K562 (cell line): Measurements from ENCODE around the gene SUFU. TPM values are rescaled to one million over a fixed set of nuclear protein-coding genes. Genes with fewer than 3 reads are reported as not detected.

Experiments
- ATAC-seq: fragments of 200-7000 bp; cut with Tn5 transposase; 3 replicates; pipeline ENCODE4 v1.9.1; 2020; ENCODE audit warnings: moderate library complexity
- BruUV-seq: library from RNA; stranded (reverse); fragments of 400-500 nt; replicated peaks from 2 replicates; lab custom pipeline; 2021; lab: Mats Ljungman, UMichigan
- CTCF ChIA-PET: fragments of 300-600 bp; formaldehyde crosslinking; extraction: SDS; loops from one replicate; lab custom pipeline; 2021; ENCODE audit warnings: low intra/inter-chr PET ratio; lab: Yijun Ruan, JAX
- POLR2A ChIA-PET: fragments of 300-600, 350-650 bp; sonication (Branson Sonifier 250); formaldehyde crosslinking; extraction: SDS; loops from one replicate; lab custom pipeline; 2021; ENCODE audit warnings: antibody characterized with exemption, inconsistent platforms; lab: Yijun Ruan, JAX
- DNase-seq, 4 experiments: peaks; one replicate each; pipeline versions ENCODE4 v3.0.0 to v3.0.0-alpha.2; 2011 to 2018; ENCODE audit warnings: low spot score in 3 of 4, mixed read lengths in 3 of 4; ENCODE audit errors: extremely low read depth in 1 of 4
- FAIRE-seq: peaks from 2 replicates; lab custom pipeline; 2011; peaks lifted over from hg19 to GRCh38; lab: Jason Lieb, UNC
- H2AFZ ChIP-seq: 2 replicates; pipeline ENCODE4 v1.6.0; 2011; ENCODE audit warnings: low read depth, low read length, control low read depth, inconsistent platforms
- H3K27ac ChIP-seq: fragments of 200-600 bp; 3 replicates; pipeline ENCODE4 v1.8.0; 2011; ENCODE audit warnings: low read depth, mild to moderate bottlenecking, control low read depth, inconsistent platforms, low read length, moderate library complexity, mixed read lengths; ENCODE audit errors: extremely low read depth
- H3K27me3 ChIP-seq, 2 experiments: fragments of 300-600 bp in 1 of 2; 2 replicates in 1 of 2; 3 replicates in 1 of 2; pipeline versions ENCODE4 v1.6.0 to v1.8.0; 2011; ENCODE audit warnings: inconsistent platforms in 2 of 2, low read length in 2 of 2, mild to moderate bottlenecking in 1 of 2, mixed read lengths in 1 of 2, moderate library complexity in 1 of 2; ENCODE audit not compliant: control insufficient read depth in 2 of 2, insufficient read depth in 2 of 2
- H3K36me3 ChIP-seq: fragments of 300-600 bp; 3 replicates; pipeline ENCODE4 v1.8.0; 2011; ENCODE audit warnings: mild to moderate bottlenecking, low read length, inconsistent platforms; ENCODE audit not compliant: control insufficient read depth, insufficient read depth
- H3K4me1 ChIP-seq, 2 experiments: fragments of 200-600 bp in 1 of 2; replicated peaks in 1 of 2; 2 replicates in 1 of 2; 3 replicates in 1 of 2; pipeline versions ENCODE4 v1.5.1 to v1.8.0; 2011; ENCODE audit warnings: inconsistent platforms in 2 of 2, low read length in 2 of 2, mild to moderate bottlenecking in 1 of 2, mixed read lengths in 1 of 2, moderate library complexity in 1 of 2; ENCODE audit not compliant: control insufficient read depth in 2 of 2, insufficient read depth in 2 of 2
- H3K4me2 ChIP-seq: 2 replicates; pipeline ENCODE4 v1.6.1; 2011; ENCODE audit warnings: low read length, control low read depth, inconsistent platforms, mixed read lengths; ENCODE audit not compliant: insufficient read depth
- H3K4me3 ChIP-seq: fragments of 200-600 bp; sonication (generic), shearing (Covaris generic); 2 replicates; pipeline ENCODE4 v1.5.1; 2016; ENCODE audit warnings: control low read depth, inconsistent platforms
- H3K79me2 ChIP-seq: fragments of 200-600 bp; 3 replicates; pipeline ENCODE4 v1.8.0; 2011; ENCODE audit warnings: low read length, inconsistent platforms; ENCODE audit not compliant: control insufficient read depth, insufficient read depth
- H3K9ac ChIP-seq, 2 experiments: 2 replicates each; pipeline versions ENCODE4 v1.6.0 to v1.6.1; 2011; ENCODE audit warnings: low read depth in 2 of 2, low read length in 2 of 2, control low read depth in 1 of 2, inconsistent platforms in 1 of 2, mild to moderate bottlenecking in 1 of 2, mixed read lengths in 1 of 2; ENCODE audit not compliant: insufficient read depth in 1 of 2
- H3K9me1 ChIP-seq: one replicate; pipeline ENCODE4 v1.6.0; 2011; ENCODE audit warnings: inconsistent platforms, mild to moderate bottlenecking, low read length, moderate library complexity; ENCODE audit not compliant: control insufficient read depth, insufficient read depth
- H3K9me3 ChIP-seq: replicated peaks from 2 replicates; pipeline ENCODE4 v1.5.1; 2011; ENCODE audit warnings: low read depth, low read length, inconsistent platforms; ENCODE audit not compliant: control insufficient read depth, insufficient read depth
- H4K20me1 ChIP-seq: replicated peaks from 2 replicates; pipeline ENCODE4 v1.6.1; 2011; ENCODE audit warnings: low read length, inconsistent platforms, mixed read lengths; ENCODE audit not compliant: control insufficient read depth, insufficient read depth
- BHLHE40 ChIP-seq: IDR thresholded peaks from 2 replicates; pipeline ENCODE4 v1.6.1; 2011; ENCODE audit warnings: low read length, improper control_type of control experiment
- MAFG ChIP-seq: fragments of 450-650 bp; conservative IDR thresholded peaks from 2 replicates; pipeline ENCODE4 v1.6.1; 2016; ENCODE audit warnings: missing genetic modification characterization, missing compliant biosample characterization
- NBN ChIP-seq: fragments of 450-650 bp; IDR thresholded peaks from 2 replicates; pipeline ENCODE4 v1.6.1; 2016; ENCODE audit warnings: low read depth, mild to moderate bottlenecking
- NFIX ChIP-seq: fragments of 250-450 bp; sonication (Bioruptor Pico); IDR thresholded peaks from 2 replicates; pipeline ENCODE4 v1.4.0; 2020; ENCODE audit warnings: low read depth, mild to moderate bottlenecking, moderate library complexity
- NR2F6 ChIP-seq: fragments of 450-650 bp; formaldehyde crosslinking; IDR thresholded peaks from 2 replicates; pipeline ENCODE4 v1.4.0; 2020; ENCODE audit warnings: mild to moderate bottlenecking
- PURB ChIP-seq: sonication (generic); formaldehyde crosslinking; IDR thresholded peaks from 2 replicates; pipeline ENCODE4 v1.9.0; 2021; ENCODE audit warnings: low read depth, mild to moderate bottlenecking, missing genetic modification reagents
- RBM39 ChIP-seq: fragments of 200-400 bp; formaldehyde crosslinking; optimal IDR thresholded peaks from 2 replicates; pipeline ENCODE3; 2018; ENCODE audit warnings: low read depth, low read length
- SMC3 ChIP-seq: conservative IDR thresholded peaks from 2 replicates; pipeline ENCODE4 v1.6.1; 2011; ENCODE audit warnings: low read depth, low read length, improper control_type of control experiment; ENCODE audit not compliant: insufficient read depth
- ZEB2 ChIP-seq: fragments of 450-650 bp; IDR thresholded peaks from 2 replicates; pipeline ENCODE4 v1.6.1; 2016
- ZKSCAN1 ChIP-seq: fragments of 150-350 bp; IDR thresholded peaks from 2 replicates; pipeline ENCODE4 v1.6.1; 2016; ENCODE audit warnings: low read depth, low read length
- ZNF311 ChIP-seq: fragments of 250-450 bp; sonication (Bioruptor Pico); IDR thresholded peaks from 2 replicates; pipeline ENCODE4 v1.4.0; 2020; ENCODE audit warnings: mild to moderate bottlenecking, moderate library complexity
- ZSCAN32 ChIP-seq: fragments of 450-650 bp; formaldehyde crosslinking; IDR thresholded peaks from 2 replicates; pipeline ENCODE4 v1.4.0; 2020; ENCODE audit warnings: mild to moderate bottlenecking, moderate library complexity
- WGBS: fragments of 100-300 bp; shearing (Covaris generic); methylation state at CpG from one replicate; pipeline ENCODE4 v1.1.6; 2016; ENCODE audit warnings: low coverage, mixed read lengths; ENCODE audit not compliant: insufficient coverage; ENCODE audit errors: missing lambda C conversion rate; 5-methylcytosine and 5-hydroxymethylcytosine counted together
- in situ Hi-C: fragments of 300-500 bp; cut with MboI; formaldehyde crosslinking; loops from 4 replicates; pipeline ENCODE4 v1.15.0; 2018; ENCODE audit warnings: inconsistent platforms, mixed read lengths
- intact Hi-C: fragments of 100-400 bp; cut with micrococcal nuclease; formaldehyde crosslinking; loops from 2 replicates; pipeline ENCODE4 v1.14.2; 2022
- polyA plus RNA-seq, 8 experiments: library from polyadenylated mRNA; depleted of rRNA in 4 of 8; stranded (reverse) in 5 of 8; unstranded in 3 of 8; fragments of >200 nt; fragmentation: Nextera tagmentation in 2 of 8; fragmentation: Illumina TruSeq in 1 of 8; extraction: Ambion mirVana in 2 of 8; extraction: Trizol in 1 of 8; gene quantifications; 2 replicates each; pipeline versions ENCODE4 v1.2.1 to v1.2.3, GENCODE V29; 2011 to 2014; ENCODE audit warnings: inconsistent platforms in 1 of 8, missing spikeins in 1 of 8
- total RNA-seq, 7 experiments: library from RNA; depleted of rRNA in 6 of 7; stranded (reverse); fragments of >200 nt in 6 of 7; fragmentation: Illumina TruSeq in 2 of 7; extraction: Trizol in 2 of 7; gene quantifications; 2 replicates each; pipeline versions ENCODE4 v1.2.1 to v1.2.3, GENCODE V29; 2011 to 2021; ENCODE audit warnings: low replicate concordance in 1 of 7
- TF ChIP-seq, protein P1 (sequence below): fragments of 450-650 bp; IDR thresholded peaks from 2 replicates; pipeline ENCODE4 v1.6.1; 2014; ENCODE audit warnings: low read depth, mild to moderate bottlenecking, moderate library complexity, borderline replicate concordance
- TF ChIP-seq, protein P2 (sequence below): fragments of 450-650 bp; IDR thresholded peaks from 2 replicates; pipeline ENCODE4 v1.6.1; 2016; ENCODE audit warnings: borderline replicate concordance
- TF ChIP-seq, protein P3 (sequence below): sonication (generic); formaldehyde crosslinking; IDR thresholded peaks from 2 replicates; pipeline ENCODE4 v1.8.0; 2023; ENCODE audit warnings: missing genetic modification reagents, mild to moderate bottlenecking, borderline replicate concordance

The SUFU gene
- total and polyA plus RNA-seq, 9 of the 15 experiments (the other 6 are each of a cell fraction or from before 2014, with no cell fraction given) = 0.59 to 6.3 (median 0.82) TPM

DNA sequence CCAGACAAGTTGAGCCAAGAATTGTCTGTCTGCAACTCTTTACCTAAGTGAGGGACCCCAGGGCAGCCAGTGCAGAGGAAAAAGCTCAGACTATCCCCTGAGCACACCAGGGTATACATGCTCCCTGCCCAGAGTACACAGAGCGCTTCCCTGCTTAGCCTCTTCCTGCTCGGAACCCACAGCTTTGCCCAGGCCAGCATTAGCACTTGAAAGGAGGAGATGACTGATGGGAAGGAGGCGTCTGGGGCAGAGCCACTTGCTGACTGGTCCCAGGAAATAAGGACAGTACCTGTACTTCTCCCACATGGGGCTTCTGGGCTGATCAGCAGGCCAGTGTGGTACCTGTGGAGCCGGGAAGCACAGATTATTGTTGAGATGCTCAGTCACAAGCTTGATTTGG lies 92.1 kb downstream of the SUFU start:
- 94% methylated on average over 3 of the region's 4 CpGs for WGBS
- Histone ChIP-seq H3K9ac (peak overlapping the region in 1 of 2 experiments; percentile 58; a peak in 1 of 4 replicates), H3K27ac (no peak overlapping the region), H2AFZ (no peak overlapping the region), H3K9me3 (no peaks in the 10 kb centered on the region), H3K9me1 (no peaks in the 10 kb centered on the region), H3K36me3 (peaks cover 8% of the 10 kb centered on the region; the same call in 2 of the 3 replicates), H3K27me3 (no peaks in the 10 kb centered on the region), H3K79me2 (no peaks in the 10 kb centered on the region), H3K4me1 (peaks cover 30 to 33% of the 10 kb centered on the region in 2 experiments), H4K20me1 (no peaks in the 10 kb centered on the region), H3K4me3 (no peak overlapping the region), H3K4me2 (no peak overlapping the region)
- in situ Hi-C loops (loop anchor here (25.0 kb wide), 2 partner anchors 209 to 359 kb away; partner anchors contain the start of genes ELOVL3, GBF1, NFKB2 and PITX3), intact Hi-C loops (loop anchor here (5.0 kb wide), 1 partner anchor 94 kb away; the partner anchor contains the start of genes ACTR1A and SUFU)
- no peak for FAIRE-seq
- no peak for ATAC-seq
- POLR2A ChIA-PET = interaction anchor here (0.6 to 1.0 kb wide), 3 partner anchors 12 to 351 kb away, joined by 3 read pairs; partner anchors contain the start of gene GBF1
- DNase-seq = no peak
- CTCF ChIA-PET = no interaction called here
- no TSS peak for BruUV-seq
- TF ChIP-seq ZSCAN32 = no peak
- TF ChIP-seq ZEB2 = no peak
- no peak for TF ChIP-seq ZKSCAN1
- TF ChIP-seq BHLHE40 = no peak
- no peak for TF ChIP-seq PURB (CRISPR knock-in tag)
- no peak for TF ChIP-seq ZNF311 (CRISPR knock-in tag)
- TF ChIP-seq, protein P1, sequence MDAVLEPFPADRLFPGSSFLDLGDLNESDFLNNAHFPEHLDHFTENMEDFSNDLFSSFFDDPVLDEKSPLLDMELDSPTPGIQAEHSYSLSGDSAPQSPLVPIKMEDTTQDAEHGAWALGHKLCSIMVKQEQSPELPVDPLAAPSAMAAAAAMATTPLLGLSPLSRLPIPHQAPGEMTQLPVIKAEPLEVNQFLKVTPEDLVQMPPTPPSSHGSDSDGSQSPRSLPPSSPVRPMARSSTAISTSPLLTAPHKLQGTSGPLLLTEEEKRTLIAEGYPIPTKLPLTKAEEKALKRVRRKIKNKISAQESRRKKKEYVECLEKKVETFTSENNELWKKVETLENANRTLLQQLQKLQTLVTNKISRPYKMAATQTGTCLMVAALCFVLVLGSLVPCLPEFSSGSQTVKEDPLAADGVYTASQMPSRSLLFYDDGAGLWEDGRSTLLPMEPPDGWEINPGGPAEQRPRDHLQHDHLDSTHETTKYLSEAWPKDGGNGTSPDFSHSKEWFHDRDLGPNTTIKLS = no peak
- TF ChIP-seq, protein P2, sequence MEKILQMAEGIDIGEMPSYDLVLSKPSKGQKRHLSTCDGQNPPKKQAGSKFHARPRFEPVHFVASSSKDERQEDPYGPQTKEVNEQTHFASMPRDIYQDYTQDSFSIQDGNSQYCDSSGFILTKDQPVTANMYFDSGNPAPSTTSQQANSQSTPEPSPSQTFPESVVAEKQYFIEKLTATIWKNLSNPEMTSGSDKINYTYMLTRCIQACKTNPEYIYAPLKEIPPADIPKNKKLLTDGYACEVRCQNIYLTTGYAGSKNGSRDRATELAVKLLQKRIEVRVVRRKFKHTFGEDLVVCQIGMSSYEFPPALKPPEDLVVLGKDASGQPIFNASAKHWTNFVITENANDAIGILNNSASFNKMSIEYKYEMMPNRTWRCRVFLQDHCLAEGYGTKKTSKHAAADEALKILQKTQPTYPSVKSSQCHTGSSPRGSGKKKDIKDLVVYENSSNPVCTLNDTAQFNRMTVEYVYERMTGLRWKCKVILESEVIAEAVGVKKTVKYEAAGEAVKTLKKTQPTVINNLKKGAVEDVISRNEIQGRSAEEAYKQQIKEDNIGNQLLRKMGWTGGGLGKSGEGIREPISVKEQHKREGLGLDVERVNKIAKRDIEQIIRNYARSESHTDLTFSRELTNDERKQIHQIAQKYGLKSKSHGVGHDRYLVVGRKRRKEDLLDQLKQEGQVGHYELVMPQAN = no peak
- TF ChIP-seq, protein P3, sequence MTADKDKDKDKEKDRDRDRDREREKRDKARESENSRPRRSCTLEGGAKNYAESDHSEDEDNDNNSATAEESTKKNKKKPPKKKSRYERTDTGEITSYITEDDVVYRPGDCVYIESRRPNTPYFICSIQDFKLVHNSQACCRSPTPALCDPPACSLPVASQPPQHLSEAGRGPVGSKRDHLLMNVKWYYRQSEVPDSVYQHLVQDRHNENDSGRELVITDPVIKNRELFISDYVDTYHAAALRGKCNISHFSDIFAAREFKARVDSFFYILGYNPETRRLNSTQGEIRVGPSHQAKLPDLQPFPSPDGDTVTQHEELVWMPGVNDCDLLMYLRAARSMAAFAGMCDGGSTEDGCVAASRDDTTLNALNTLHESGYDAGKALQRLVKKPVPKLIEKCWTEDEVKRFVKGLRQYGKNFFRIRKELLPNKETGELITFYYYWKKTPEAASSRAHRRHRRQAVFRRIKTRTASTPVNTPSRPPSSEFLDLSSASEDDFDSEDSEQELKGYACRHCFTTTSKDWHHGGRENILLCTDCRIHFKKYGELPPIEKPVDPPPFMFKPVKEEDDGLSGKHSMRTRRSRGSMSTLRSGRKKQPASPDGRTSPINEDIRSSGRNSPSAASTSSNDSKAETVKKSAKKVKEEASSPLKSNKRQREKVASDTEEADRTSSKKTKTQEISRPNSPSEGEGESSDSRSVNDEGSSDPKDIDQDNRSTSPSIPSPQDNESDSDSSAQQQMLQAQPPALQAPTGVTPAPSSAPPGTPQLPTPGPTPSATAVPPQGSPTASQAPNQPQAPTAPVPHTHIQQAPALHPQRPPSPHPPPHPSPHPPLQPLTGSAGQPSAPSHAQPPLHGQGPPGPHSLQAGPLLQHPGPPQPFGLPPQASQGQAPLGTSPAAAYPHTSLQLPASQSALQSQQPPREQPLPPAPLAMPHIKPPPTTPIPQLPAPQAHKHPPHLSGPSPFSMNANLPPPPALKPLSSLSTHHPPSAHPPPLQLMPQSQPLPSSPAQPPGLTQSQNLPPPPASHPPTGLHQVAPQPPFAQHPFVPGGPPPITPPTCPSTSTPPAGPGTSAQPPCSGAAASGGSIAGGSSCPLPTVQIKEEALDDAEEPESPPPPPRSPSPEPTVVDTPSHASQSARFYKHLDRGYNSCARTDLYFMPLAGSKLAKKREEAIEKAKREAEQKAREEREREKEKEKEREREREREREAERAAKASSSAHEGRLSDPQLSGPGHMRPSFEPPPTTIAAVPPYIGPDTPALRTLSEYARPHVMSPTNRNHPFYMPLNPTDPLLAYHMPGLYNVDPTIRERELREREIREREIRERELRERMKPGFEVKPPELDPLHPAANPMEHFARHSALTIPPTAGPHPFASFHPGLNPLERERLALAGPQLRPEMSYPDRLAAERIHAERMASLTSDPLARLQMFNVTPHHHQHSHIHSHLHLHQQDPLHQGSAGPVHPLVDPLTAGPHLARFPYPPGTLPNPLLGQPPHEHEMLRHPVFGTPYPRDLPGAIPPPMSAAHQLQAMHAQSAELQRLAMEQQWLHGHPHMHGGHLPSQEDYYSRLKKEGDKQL (CRISPR knock-in tag) = no peak
- TF ChIP-seq NBN = no peak
- TF ChIP-seq NFIX (CRISPR knock-in tag) = no peak
- TF ChIP-seq RBM39 = no peak
- no peak for TF ChIP-seq SMC3
- TF ChIP-seq MAFG = no peak
- no peak for TF ChIP-seq NR2F6
